ENCODE results near the gene AARSD1. TPM values are rescaled to one million over a fixed set of nuclear protein-coding genes. Genes with fewer than 3 reads are reported as not detected.

Gene AARSD1
- total and polyA plus RNA-seq, 2 donors (not counting 3 experiments of a cell fraction or from before 2014, with no cell fraction given) = 42.8 to 53.2 TPM

DNA sequence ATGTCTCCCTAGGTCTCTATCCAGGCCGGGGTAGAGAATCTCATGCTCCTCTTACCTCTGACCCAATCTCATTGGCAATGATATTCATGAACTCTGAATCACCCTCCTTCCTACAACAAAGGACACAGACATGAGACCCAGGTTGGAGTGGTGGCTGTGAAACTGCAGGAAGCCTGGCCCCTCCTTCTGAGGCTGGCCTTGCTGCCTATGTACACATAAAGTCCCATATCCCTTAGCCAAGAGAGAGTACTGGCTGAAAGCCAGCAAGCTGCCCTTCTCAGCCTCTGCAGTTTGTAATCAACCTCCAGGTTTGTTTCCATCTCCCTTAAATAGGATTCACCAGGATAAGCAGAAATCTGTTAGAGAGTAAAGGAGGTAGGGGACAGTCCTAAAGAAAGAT, 10.6 kb downstream of the AARSD1 start:
- H3K36me3 ChIP-seq (ENCODE audit: control insufficient read depth in 2 of 2, extremely low read depth in 1 of 2, insufficient read depth in 2 of 2, low read length in 2 of 2) = peaks cover 8 to 22% of the 10 kb centered on the region in 2 experiments
- H3K9ac ChIP-seq (replicated peaks; ENCODE audit: extremely low read depth, insufficient read depth, low read length) = no peak overlapping the region
- dilution Hi-C loops (cut with MboI; ENCODE audit: extremely low pct_ligation_motif_present, low sequenced_read_pairs) = no loop called here
- FAIRE-seq (no peak), DNase-seq (ENCODE audit: low read depth, low spot score) (no peak)
- no peaks in the 10 kb centered on the region for H3K9me1 ChIP-seq (replicated peaks; ENCODE audit: control insufficient read depth, extremely low read depth, insufficient read depth, low read length)
- TF ChIP-seq MAX (IDR thresholded peaks at IDR 0.05; ENCODE audit: insufficient read depth, insufficient read length) (no peak), POLR2A (IDR thresholded peaks at IDR 0.05; ENCODE audit: low read depth, low read length) (no peak)
- ChIA-PET POLR2A (no interaction called here), CTCF (interaction anchor here (1.4 to 1.9 kb wide), 2 partner anchors 45 to 110 kb away, joined by 4 to 5 read pairs; partner anchors contain the start of gene RPL27)
- H4K20me1 ChIP-seq (replicated peaks; ENCODE audit: control insufficient read depth, extremely low read depth, insufficient read depth, low read length) = no peaks in the 10 kb centered on the region
- H3K27ac ChIP-seq (ENCODE audit: insufficient read depth, low read depth, low read length) = no peak overlapping the region
- BruUV-seq (replicated peaks) = no TSS peak
- no peak overlapping the region for H2AFZ ChIP-seq (ENCODE audit: low read depth, low read length)
- no peaks in the 10 kb centered on the region for H3K9me3 ChIP-seq (replicated peaks; ENCODE audit: control insufficient read depth, insufficient read depth, low read length)
- no peak overlapping the region for H3K4me2 ChIP-seq (ENCODE audit: insufficient read depth, low read length)
- H3K27me3 ChIP-seq (ENCODE audit: control insufficient read depth in 2 of 2, insufficient read depth in 2 of 2, low read length in 2 of 2) = no peaks in the 10 kb centered on the region
- no peaks in the 10 kb centered on the region for H3K4me1 ChIP-seq (ENCODE audit: control insufficient read depth, extremely low read depth, insufficient read depth, low read length)
- H3K79me2 ChIP-seq (ENCODE audit: control insufficient read depth, insufficient read depth, low read length) = no peaks in the 10 kb centered on the region
- intact Hi-C loops (cut with micrococcal nuclease) = no loop called here
- no peak overlapping the region for H3K4me3 ChIP-seq (replicated peaks in 1 of 3; ENCODE audit: insufficient read depth in 1 of 3, low read depth in 1 of 3, low read length in 3 of 3)

- CTCF ChIA-PET = interaction anchor here (1.2 to 3.2 kb wide), 3 partner anchors 21 to 48 kb away, joined by 3 to 9 read pairs (median 3); partner anchors contain the start of gene RPL27
- POLR2A ChIA-PET = no interaction called here
Measured at GRCh38 chr17:42950044-42950783, 14.0 kb downstream of the AARSD1 start.

More at GRCh38 chr17:42950044-42950783, 14.0 kb downstream of the AARSD1 start:
- Histone ChIP-seq H3K4me2 (ENCODE audit: insufficient read depth, low read length) (no peak overlapping the region), H3K9ac (replicated peaks; ENCODE audit: extremely low read depth, insufficient read depth, low read length) (no peak overlapping the region), H3K4me3 (replicated peaks in 1 of 3; ENCODE audit: insufficient read depth in 1 of 3, low read depth in 1 of 3, low read length in 3 of 3) (no peak overlapping the region), H3K27ac (ENCODE audit: insufficient read depth, low read depth, low read length) (no peak overlapping the region), H3K79me2 (ENCODE audit: control insufficient read depth, insufficient read depth, low read length) (no peaks in the 10 kb centered on the region), H3K27me3 (ENCODE audit: control insufficient read depth in 2 of 2, insufficient read depth in 2 of 2, low read length in 2 of 2) (no peaks in the 10 kb centered on the region), H3K36me3 (ENCODE audit: control insufficient read depth in 2 of 2, extremely low read depth in 1 of 2, insufficient read depth in 2 of 2, low read length in 2 of 2) (peaks cover 0 to 10% of the 10 kb centered on the region in 2 experiments), H4K20me1 (replicated peaks; ENCODE audit: control insufficient read depth, extremely low read depth, insufficient read depth, low read length) (no peaks in the 10 kb centered on the region), H3K4me1 (ENCODE audit: control insufficient read depth, extremely low read depth, insufficient read depth, low read length) (no peaks in the 10 kb centered on the region), H2AFZ (ENCODE audit: low read depth, low read length) (no peak overlapping the region), H3K9me1 (replicated peaks; ENCODE audit: control insufficient read depth, extremely low read depth, insufficient read depth, low read length) (no peaks in the 10 kb centered on the region), H3K9me3 (replicated peaks; ENCODE audit: control insufficient read depth, insufficient read depth, low read length) (no peaks in the 10 kb centered on the region)
- FAIRE-seq (no peak), DNase-seq (ENCODE audit: low read depth, low spot score) (no peak)
- intact Hi-C loops (cut with micrococcal nuclease) (no loop called here), dilution Hi-C loops (cut with MboI; ENCODE audit: extremely low pct_ligation_motif_present, low sequenced_read_pairs) (no loop called here)
- BruUV-seq (replicated peaks) = no TSS peak
- TF ChIP-seq FOS (IDR thresholded peaks at IDR 0.05; ENCODE audit: borderline replicate concordance, insufficient read depth, low read length) = no peak
- TF ChIP-seq POLR2A (IDR thresholded peaks at IDR 0.05; ENCODE audit: low read depth, low read length) = no peak
- no peak for TF ChIP-seq MAX (IDR thresholded peaks at IDR 0.05; ENCODE audit: insufficient read depth, insufficient read length)
- no peak for TF ChIP-seq EZH2 (IDR thresholded peaks at IDR 0.05; ENCODE audit: borderline replicate concordance, low read depth, low read length, severe bottlenecking)
- TF ChIP-seq MYC (IDR thresholded peaks at IDR 0.05; ENCODE audit: low read depth, low read length) = no peak
- TF ChIP-seq, protein P1, sequence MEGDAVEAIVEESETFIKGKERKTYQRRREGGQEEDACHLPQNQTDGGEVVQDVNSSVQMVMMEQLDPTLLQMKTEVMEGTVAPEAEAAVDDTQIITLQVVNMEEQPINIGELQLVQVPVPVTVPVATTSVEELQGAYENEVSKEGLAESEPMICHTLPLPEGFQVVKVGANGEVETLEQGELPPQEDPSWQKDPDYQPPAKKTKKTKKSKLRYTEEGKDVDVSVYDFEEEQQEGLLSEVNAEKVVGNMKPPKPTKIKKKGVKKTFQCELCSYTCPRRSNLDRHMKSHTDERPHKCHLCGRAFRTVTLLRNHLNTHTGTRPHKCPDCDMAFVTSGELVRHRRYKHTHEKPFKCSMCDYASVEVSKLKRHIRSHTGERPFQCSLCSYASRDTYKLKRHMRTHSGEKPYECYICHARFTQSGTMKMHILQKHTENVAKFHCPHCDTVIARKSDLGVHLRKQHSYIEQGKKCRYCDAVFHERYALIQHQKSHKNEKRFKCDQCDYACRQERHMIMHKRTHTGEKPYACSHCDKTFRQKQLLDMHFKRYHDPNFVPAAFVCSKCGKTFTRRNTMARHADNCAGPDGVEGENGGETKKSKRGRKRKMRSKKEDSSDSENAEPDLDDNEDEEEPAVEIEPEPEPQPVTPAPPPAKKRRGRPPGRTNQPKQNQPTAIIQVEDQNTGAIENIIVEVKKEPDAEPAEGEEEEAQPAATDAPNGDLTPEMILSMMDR (IDR thresholded peaks at IDR 0.05; ENCODE audit: extremely low read depth in 1 of 2, insufficient read depth in 1 of 2, low read depth in 1 of 2, low read length in 2 of 2) = no peak
- TF ChIP-seq GATA2 (IDR thresholded peaks at IDR 0.05; ENCODE audit: insufficient read depth, insufficient read length, low read depth, low read length) = no peak
- TF ChIP-seq POLR2AphosphoS5 (IDR thresholded peaks at IDR 0.05; ENCODE audit: insufficient read depth, low read depth, low read length) = no peak
- TF ChIP-seq JUN (IDR thresholded peaks at IDR 0.05; ENCODE audit: borderline replicate concordance, insufficient read depth, insufficient read length, low read depth) = no peak

Measured in endothelial cell of umbilical vein (primary cell).